Progenitor cell of endocrine pancreas (in vitro differentiated cells): ENCODE results near the gene C3orf20. TPM values are rescaled to one million over a fixed set of nuclear protein-coding genes. Genes with fewer than 3 reads are reported as not detected.

Source experiments
- DNase-seq: peaks from one replicate; pipeline ENCODE4 v3.0.0; 2021; ENCODE audit warnings: low spot score; ENCODE audit not compliant: unreplicated experiment
- H3K27ac Mint-ChIP-seq: 2 replicates; pipeline ENCODE4 v1.8.0; 2021; ENCODE audit warnings: mild to moderate bottlenecking, moderate library complexity, mixed read lengths
- H3K27me3 Mint-ChIP-seq: 2 replicates; pipeline ENCODE4 v1.8.0; 2021; ENCODE audit warnings: mixed read lengths
- H3K36me3 Mint-ChIP-seq: 2 replicates; pipeline ENCODE4 v1.8.0; 2022; ENCODE audit warnings: mixed read lengths; ENCODE audit not compliant: insufficient read depth
- H3K4me1 Mint-ChIP-seq: 2 replicates; pipeline ENCODE4 v1.8.0; 2021; ENCODE audit warnings: low read depth, mixed read lengths
- H3K4me3 Mint-ChIP-seq: 2 replicates; pipeline ENCODE4 v1.8.0; 2021; ENCODE audit warnings: low read depth, mild to moderate bottlenecking, moderate library complexity, mixed read lengths
- H3K9me3 Mint-ChIP-seq: 2 replicates; pipeline ENCODE4 v1.8.0; 2021; ENCODE audit warnings: low read depth, mixed read lengths
- total RNA-seq: library from RNA; stranded (reverse); gene quantifications from 2 replicates; pipeline ENCODE4 v1.2.1, GENCODE V29; 2021
- TF ChIP-seq, protein P1 (sequence below): fragments of 200-600 bp; sonication (generic); IDR thresholded peaks from one replicate; pipeline ENCODE4 v1.5.0; 2021; ENCODE audit warnings: antibody characterized with exemption, mild to moderate bottlenecking; ENCODE audit not compliant: unreplicated experiment

The C3orf20 gene
- total RNA-seq, 1 donor from 2014 or later = 0.19 TPM

DNA sequence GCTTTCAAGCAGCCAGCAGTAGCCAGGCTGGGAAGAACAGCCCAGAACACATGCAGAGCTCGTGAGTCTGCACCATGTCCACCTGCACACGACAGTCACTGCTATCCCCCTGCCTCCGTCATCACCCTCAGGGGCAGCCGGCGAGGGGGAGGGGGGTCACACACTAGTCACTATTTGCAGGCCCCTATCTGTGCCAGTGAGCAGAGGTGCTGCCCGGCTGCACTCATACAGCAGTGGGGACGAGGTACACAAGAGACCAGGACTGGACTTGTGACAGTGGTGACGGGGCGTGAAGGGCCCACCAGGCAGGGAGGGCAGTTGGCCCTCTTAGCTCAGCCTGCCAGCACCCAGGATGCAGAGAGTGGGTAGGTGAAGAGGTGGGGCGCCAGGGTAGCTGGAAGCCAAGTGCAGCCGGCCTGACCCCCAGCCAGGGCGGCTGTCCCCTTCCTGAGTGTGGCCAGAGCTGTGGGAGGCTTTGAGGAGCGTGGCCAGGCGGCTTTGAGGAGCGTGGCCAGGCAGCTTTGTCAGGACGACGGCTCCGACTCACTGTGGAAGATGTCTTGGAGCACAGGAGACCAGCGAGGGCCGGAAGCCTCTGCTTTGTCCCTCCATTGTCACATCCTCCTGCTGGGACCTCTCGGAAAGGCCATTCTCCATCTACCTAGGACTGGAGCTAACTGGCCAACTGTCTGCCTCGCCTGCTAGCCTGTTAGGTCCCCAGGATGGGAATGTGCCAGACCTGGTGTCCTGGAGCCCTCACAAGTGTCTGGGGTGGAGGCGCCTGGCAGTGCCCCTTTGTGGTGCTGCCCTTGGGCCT is 91.7 kb downstream of the C3orf20 start:
- Mint-ChIP-seq H3K9me3 (no peaks in the 10 kb centered on the region), H3K4me3 (no peak overlapping the region), H3K4me1 (no peaks in the 10 kb centered on the region), H3K27ac (no peak overlapping the region), H3K27me3 (peaks cover 16% of the 10 kb centered on the region), H3K36me3 (no peaks in the 10 kb centered on the region)
- DNase-seq = no peak
- TF ChIP-seq, protein P1, sequence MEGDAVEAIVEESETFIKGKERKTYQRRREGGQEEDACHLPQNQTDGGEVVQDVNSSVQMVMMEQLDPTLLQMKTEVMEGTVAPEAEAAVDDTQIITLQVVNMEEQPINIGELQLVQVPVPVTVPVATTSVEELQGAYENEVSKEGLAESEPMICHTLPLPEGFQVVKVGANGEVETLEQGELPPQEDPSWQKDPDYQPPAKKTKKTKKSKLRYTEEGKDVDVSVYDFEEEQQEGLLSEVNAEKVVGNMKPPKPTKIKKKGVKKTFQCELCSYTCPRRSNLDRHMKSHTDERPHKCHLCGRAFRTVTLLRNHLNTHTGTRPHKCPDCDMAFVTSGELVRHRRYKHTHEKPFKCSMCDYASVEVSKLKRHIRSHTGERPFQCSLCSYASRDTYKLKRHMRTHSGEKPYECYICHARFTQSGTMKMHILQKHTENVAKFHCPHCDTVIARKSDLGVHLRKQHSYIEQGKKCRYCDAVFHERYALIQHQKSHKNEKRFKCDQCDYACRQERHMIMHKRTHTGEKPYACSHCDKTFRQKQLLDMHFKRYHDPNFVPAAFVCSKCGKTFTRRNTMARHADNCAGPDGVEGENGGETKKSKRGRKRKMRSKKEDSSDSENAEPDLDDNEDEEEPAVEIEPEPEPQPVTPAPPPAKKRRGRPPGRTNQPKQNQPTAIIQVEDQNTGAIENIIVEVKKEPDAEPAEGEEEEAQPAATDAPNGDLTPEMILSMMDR = no peak

DNA sequence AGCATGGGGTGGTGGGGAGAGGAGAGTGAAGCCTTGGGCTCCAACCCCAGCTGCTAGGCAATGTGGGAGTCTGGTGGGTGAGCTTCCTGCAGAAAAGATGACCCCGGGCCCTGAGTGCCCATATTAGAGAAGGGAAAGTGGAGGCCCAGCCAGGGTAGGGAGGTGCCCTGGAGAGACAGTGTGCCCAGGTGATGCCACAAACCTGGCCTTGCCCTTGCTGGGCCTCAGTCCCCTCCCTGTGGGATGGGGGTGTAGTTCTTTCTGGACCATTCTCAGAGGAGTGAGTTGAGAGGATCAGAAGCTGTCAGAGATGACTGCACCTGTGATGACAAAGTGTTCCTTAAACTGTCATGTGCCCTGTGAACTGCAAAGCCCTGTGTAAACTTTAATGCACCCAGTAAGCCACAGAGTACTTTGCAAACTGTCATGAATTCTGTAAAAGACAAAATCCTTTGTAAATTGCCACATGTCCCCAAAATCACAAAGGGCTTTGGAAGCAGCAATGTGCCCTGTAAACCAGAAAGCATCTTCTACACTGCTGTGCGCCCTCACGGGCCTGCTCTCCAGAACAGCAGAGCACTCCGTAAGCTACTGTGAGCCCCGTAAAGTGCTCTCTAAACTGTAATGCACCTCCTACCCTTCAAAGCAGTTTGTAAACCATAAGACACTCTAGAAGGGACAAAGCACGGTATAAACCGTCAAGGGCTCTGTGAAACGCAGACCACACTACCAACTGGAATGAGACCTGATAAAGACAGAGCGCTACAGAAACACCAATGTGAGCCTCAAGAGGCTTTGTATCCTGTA is 92.5 kb downstream of the C3orf20 start:
- no peaks in the 10 kb centered on the region for H3K9me3 Mint-ChIP-seq
- H3K27me3 Mint-ChIP-seq = peaks cover 16% of the 10 kb centered on the region
- TF ChIP-seq, protein P1 = no peak
- no peaks in the 10 kb centered on the region for H3K4me1 Mint-ChIP-seq
- DNase-seq = no peak
- H3K4me3 Mint-ChIP-seq = no peak overlapping the region
- H3K36me3 Mint-ChIP-seq = no peaks in the 10 kb centered on the region
- H3K27ac Mint-ChIP-seq = no peak overlapping the region

GRCh38 chr3:14768182-14768790 is 93.3 kb downstream of the C3orf20 start:
- TF ChIP-seq, protein P1 = no peak
- Mint-ChIP-seq H3K36me3 (no peaks in the 10 kb centered on the region), H3K27ac (no peak overlapping the region), H3K9me3 (no peaks in the 10 kb centered on the region), H3K4me1 (no peaks in the 10 kb centered on the region), H3K27me3 (peaks cover 16% of the 10 kb centered on the region), H3K4me3 (no peak overlapping the region)
- no peak for DNase-seq

DNA sequence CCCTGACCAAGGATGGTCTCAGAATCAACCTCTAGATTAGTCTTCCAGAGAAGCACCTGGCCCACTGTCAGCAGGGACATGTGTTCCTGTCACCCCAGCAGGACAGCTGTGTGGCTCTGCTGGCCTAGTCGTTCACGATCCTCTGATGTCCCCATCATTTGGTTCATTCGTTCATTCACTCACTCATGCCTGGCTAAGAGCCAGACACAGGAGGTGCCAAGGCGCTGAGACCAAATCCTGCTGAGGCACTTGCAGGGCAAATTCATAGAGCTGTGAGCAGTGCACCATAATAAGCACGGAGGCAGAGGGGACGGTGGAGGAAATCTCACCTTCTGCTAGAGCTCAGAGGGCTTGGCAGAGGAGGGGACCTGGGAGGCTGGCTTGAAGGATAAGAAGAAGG is 93.9 kb downstream of the C3orf20 start:
- Mint-ChIP-seq H3K4me1 (no peaks in the 10 kb centered on the region), H3K27ac (no peak overlapping the region), H3K9me3 (no peaks in the 10 kb centered on the region), H3K27me3 (peaks cover 15% of the 10 kb centered on the region), H3K4me3 (no peak overlapping the region), H3K36me3 (no peaks in the 10 kb centered on the region)
- DNase-seq = no peak
- TF ChIP-seq, protein P1 = no peak
